IPS DF 6.9 (cell line): ENCODE measurements around the gene TMEM239.

Experiments
- DNase-seq: peaks from one replicate; pipeline ENCODE4 v3.0.0-alpha.2; 2013; ENCODE audit warnings: low read depth, low spot score
- H3K27ac ChIP-seq: one replicate; pipeline ENCODE4 v1.5.1; 2013; ENCODE audit warnings: low read length, control low read depth
- H3K27me3 ChIP-seq: 2 replicates; pipeline ENCODE4 v1.6.1; 2013; ENCODE audit warnings: mild to moderate bottlenecking, low read length; ENCODE audit not compliant: control insufficient read depth, insufficient read depth
- H3K36me3 ChIP-seq: 2 replicates; pipeline ENCODE4 v1.6.1; 2013; ENCODE audit warnings: low read length; ENCODE audit not compliant: control insufficient read depth, insufficient read depth
- H3K4me1 ChIP-seq: 2 replicates; pipeline ENCODE4 v1.6.1; 2013; ENCODE audit warnings: low read length; ENCODE audit not compliant: control insufficient read depth, insufficient read depth
- H3K4me3 ChIP-seq: 2 replicates; pipeline ENCODE4 v1.5.1; 2013; ENCODE audit warnings: mild to moderate bottlenecking, low read length
- H3K9me3 ChIP-seq: 2 replicates; pipeline ENCODE4 v1.6.1; 2013; ENCODE audit warnings: low read length, inconsistent platforms; ENCODE audit not compliant: control insufficient read depth, insufficient read depth
- WGBS: extraction: QIAGEN DNeasy Blood & Tissue Kit; methylation state at CpG from one replicate; pipeline ENCODE4 v1.1.7; 2013; ENCODE audit warnings: mixed read lengths, missing lambda C conversion rate; ENCODE audit not compliant: insufficient read length, insufficient coverage; 5-methylcytosine and 5-hydroxymethylcytosine counted together

Gene TMEM239

DNA sequence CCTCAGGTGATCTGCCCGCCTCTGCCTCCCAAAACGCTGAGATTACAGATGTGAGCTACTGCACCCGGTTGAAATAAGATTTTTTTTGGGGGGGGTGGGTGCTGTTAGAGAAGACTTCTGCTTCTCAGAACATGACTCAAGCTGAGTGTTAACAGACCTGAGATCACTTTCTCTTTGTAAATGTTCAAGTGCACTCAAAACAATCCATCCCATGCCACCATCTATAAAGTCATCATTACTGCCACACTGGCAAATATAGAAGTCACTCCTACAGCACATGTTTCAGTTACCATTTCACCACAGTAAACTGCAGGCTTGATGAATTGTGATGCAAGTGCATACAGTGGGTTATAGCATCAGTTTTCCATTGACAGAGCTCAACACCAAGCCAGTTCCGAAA, 33.4 kb downstream of the TMEM239 start:
- no peaks in the 10 kb centered on the region for H3K36me3 ChIP-seq
- H3K4me1 ChIP-seq: no peaks in the 10 kb centered on the region
- H3K4me3 ChIP-seq: no peak overlapping the region
- no peak overlapping the region for H3K27ac ChIP-seq
- no peaks in the 10 kb centered on the region for H3K9me3 ChIP-seq
- H3K27me3 ChIP-seq: no peaks in the 10 kb centered on the region
- DNase-seq: no peak
- WGBS: no CpG with 5 or more reads among the region's 4 CpGs

DNA sequence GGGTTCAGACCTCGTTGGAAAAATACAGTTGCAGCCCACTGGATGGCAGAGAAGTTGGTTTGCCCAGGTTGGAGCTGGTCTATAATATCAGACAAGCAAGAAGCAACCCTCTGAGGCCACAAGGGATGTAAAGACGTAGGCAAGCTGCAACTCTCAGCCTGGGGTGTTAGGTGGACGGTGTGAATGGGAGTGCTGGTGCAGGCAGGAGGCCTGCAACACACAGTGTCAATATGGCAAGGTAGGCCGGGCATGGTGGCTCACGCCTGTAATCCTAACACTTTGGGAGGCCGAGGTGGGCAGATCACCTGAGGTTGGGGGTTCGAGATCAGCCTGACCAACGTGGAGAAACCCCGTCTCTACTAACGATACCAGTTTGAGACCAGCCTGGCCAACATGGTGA, 34.9 kb downstream of the TMEM239 start:
- Histone ChIP-seq H3K9me3 (no peaks in the 10 kb centered on the region), H3K4me3 (no peak overlapping the region)
- WGBS: no CpG with 5 or more reads among the region's 10 CpGs

DNA sequence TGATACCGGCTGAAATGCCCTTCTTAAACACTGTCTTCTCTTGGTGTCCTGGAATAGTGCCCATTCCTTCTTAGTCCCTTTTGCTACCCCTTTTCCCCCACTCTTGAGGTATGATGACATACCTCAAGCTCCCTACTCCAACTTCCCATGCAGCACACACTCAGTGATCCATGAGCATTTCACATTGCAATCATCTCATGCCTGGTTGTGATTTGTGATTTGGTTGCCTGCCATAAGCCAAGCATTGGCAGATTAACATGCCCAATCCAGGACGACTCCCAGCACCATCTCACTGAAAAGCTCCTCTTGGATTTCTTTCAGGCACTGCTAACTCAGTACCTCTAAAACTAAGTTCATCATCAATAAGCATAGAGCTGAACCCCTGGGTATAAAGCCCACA, 42.4 kb downstream of the TMEM239 start:
- Histone ChIP-seq H3K27me3 (no peaks in the 10 kb centered on the region), H3K36me3 (no peaks in the 10 kb centered on the region), H3K4me1 (no peaks in the 10 kb centered on the region), H3K4me3 (no peak overlapping the region), H3K9me3 (no peaks in the 10 kb centered on the region), H3K27ac (no peak overlapping the region)
- DNase-seq: no peak
- WGBS: no CpG with 5 or more reads among the region's 2 CpGs

More for the DNA sequence above, 34.9 kb downstream of the TMEM239 start:
- no peaks in the 10 kb centered on the region for H3K27me3 ChIP-seq
- no peaks in the 10 kb centered on the region for H3K4me1 ChIP-seq
- H3K36me3 ChIP-seq: no peaks in the 10 kb centered on the region
- no peak for DNase-seq
- H3K27ac ChIP-seq: no peak overlapping the region

DNA sequence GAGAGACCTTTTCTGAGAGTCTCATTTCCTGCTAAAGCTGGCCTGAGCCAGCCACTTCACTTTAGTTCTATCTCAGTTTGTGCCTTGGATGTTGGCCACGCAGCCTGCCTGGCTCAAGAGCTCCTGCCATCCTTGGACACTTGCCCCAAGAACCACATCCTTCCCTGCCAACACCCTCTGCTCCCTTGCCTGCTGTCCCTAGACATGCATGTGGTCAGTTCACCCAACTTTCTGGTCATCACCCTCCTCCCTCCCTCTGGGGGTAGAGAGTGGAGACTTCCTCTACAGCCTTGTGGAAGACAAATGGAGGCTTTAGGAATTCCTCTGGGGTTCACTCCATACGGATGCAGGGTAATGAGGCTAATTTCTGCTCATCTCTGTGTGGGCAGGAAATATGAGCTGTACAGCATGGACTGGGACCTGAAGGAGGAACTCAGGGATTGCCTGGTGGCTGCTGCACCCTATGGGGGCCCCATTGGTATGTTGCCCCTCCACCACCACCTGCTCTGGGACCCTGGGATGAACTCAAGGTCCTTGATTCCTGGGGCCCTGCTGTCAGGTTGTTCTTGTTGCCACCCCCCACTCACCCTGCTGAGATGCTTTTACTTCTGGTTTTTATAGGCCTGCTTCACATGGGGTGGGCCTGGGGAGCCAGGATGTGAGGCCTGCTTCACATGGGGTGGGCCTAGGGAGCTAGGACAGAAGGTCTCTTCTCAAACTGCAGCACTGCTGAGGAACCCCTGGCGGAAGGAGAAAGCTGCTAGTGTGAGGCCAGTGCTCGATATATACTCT, 43.4 kb downstream of the TMEM239 start:
- DNase-seq: no peak
- WGBS: no CpG with 5 or more reads among the region's 4 CpGs
- 0 out of 2 replicates have a peak, but pooled peaks cover 2% of the 10 kb centered on the region for H3K36me3 ChIP-seq

GRCh38 chr20:2864626-2865025, 48.5 kb downstream of the TMEM239 start:
- WGBS: no CpG with 5 or more reads among the region's 12 CpGs
- 0 out of 2 replicates have a peak, but pooled peaks cover 2% of the 10 kb centered on the region for H3K36me3 ChIP-seq

More for the DNA sequence above, 43.4 kb downstream of the TMEM239 start:
- no peak overlapping the region for H3K27ac ChIP-seq
- no peaks in the 10 kb centered on the region for H3K27me3 ChIP-seq
- H3K4me3 ChIP-seq: no peak overlapping the region
- no peaks in the 10 kb centered on the region for H3K4me1 ChIP-seq
- no peaks in the 10 kb centered on the region for H3K9me3 ChIP-seq

DNA sequence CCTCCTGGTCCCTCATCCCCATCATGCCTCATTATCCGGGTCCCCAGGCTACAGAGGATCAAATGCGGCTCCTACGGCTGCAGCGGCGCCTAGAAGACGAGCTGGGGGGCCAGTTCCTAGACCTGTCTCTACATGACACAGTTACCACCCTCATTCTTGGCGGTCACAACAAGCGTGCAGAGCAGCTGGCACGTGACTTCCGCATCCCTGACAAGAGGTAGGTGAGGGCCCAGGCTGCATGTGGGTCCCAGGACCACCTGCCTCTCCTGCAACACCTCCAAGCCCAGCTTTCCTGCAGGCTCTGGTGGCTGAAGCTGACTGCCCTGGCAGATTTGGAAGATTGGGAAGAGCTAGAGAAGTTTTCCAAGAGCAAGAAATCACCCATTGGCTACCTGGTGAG, 48.9 kb downstream of the TMEM239 start:
- no peaks in the 10 kb centered on the region for H3K9me3 ChIP-seq
- DNase-seq: no peak
- H3K4me3 ChIP-seq: no peak overlapping the region
- H3K27ac ChIP-seq: no peak overlapping the region
- H3K4me1 ChIP-seq: no peaks in the 10 kb centered on the region
- H3K36me3 ChIP-seq: 0 out of 2 replicates have a peak, but pooled peaks cover 2% of the 10 kb centered on the region
- H3K27me3 ChIP-seq: no peaks in the 10 kb centered on the region
- no CpG with 5 or more reads among the region's 10 CpGs for WGBS

More at GRCh38 chr20:2864626-2865025, 48.5 kb downstream of the TMEM239 start:
- Histone ChIP-seq H3K4me1 (no peaks in the 10 kb centered on the region), H3K27ac (no peak overlapping the region), H3K27me3 (no peaks in the 10 kb centered on the region), H3K4me3 (no peak overlapping the region), H3K9me3 (no peaks in the 10 kb centered on the region)
- DNase-seq: no peak

DNA sequence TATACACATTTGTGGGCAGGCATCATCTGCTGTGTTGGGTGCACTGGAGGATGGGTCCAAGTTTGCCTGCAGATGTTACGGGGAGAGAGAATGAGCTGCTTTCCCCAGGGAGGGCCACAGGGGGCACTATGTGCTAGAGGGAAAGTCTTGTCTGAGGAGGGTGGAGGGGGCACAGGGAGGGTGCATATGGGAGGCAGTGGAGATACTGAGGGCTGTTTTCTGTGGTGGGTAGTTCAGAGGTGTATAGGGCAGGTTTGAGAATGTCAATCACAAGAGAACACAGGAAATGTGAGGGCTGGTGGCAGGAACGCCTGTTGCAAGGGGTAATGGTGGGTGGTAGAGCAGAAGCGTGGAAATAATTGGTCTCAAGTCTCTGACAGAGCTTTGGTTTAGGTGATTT, 49.5 kb downstream of the TMEM239 start:
- Histone ChIP-seq H3K27ac (no peak overlapping the region), H3K4me1 (no peaks in the 10 kb centered on the region), H3K27me3 (no peaks in the 10 kb centered on the region), H3K9me3 (no peaks in the 10 kb centered on the region), H3K4me3 (no peak overlapping the region), H3K36me3 (0 out of 2 replicates have a peak, but pooled peaks cover 2% of the 10 kb centered on the region)
- no CpG with 5 or more reads among the region's 3 CpGs for WGBS
- DNase-seq: no peak

DNA sequence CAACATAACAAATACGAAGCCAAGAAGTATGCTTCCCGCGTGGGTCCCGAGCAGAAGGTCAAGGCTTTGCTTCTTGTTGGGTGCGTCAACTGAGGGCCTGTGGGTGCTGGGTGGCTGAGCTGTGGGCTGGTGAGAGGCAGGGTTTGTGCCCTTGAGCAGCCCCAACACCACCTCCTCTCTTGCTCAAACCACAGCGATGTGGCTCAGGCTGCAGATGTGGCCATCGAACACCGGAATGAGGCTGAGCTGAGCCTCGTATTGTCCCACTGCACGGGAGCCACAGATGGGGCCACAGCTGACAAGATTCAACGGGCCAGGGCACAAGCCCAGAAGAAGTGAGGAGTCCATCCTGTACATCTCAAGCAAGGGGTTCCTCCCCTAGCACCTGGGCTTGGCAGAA, 50.1 kb downstream of the TMEM239 start:
- Histone ChIP-seq H3K36me3 (0 out of 2 replicates have a peak, but pooled peaks cover 2% of the 10 kb centered on the region), H3K9me3 (no peaks in the 10 kb centered on the region), H3K4me3 (no peak overlapping the region), H3K27ac (no peak overlapping the region), H3K27me3 (peaks cover 2% of the 10 kb centered on the region; the same call in 1 of the 2 replicates), H3K4me1 (no peaks in the 10 kb centered on the region)
- WGBS: no CpG with 5 or more reads among the region's 11 CpGs
- DNase-seq: no peak

DNA sequence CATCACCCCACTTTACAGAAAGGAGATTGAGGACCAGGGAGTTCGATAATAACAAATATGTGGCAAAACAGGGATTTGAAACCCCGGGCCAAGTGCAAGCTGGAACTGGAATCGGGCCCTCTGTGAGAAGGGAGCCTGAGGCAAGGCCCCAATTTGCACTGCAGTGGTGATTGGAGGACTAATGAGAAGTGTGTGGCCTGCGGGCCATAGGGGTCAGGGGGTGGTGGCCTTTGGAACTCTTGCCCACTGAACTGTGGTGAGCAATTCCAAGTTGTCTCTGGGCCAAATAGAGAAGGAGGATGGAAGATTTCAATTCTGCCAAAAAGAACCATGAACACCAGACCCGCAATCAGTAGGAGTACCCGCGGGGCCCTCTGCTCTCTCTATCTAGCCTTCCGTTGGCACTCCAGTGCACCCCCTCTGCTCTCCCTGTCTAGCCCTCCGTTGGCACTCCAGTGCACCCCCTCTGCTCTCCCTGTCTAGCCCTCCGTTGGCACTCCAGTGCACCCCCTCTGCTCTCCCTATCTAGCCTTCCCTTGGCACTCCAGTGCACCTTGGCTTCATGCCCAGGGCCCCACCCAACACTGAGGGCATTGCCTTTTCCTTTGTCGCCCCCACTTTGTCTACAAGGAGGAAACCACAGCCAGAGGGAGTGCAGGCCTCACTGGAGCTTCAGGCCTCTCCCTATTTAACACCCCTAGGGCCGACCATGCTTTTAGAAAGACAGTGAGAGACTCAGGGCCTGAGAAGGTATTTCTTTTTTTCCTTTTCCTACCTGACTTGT, 51.1 kb downstream of the TMEM239 start:
- H3K4me1 ChIP-seq: no peaks in the 10 kb centered on the region

More for the DNA sequence above, 51.1 kb downstream of the TMEM239 start:
- no peak for DNase-seq
- Histone ChIP-seq H3K27ac (no peak overlapping the region), H3K36me3 (0 out of 2 replicates have a peak, but pooled peaks cover 2% of the 10 kb centered on the region), H3K4me3 (no peak overlapping the region), H3K9me3 (no peaks in the 10 kb centered on the region), H3K27me3 (peaks cover 2% of the 10 kb centered on the region; the same call in 1 of the 2 replicates)
- no CpG with 5 or more reads among the region's 12 CpGs for WGBS
